Epithelial cell of prostate (primary cell): ENCODE measurements around the gene USP6.
"Not testable (repeated sequence)": the region's sequence is repeated elsewhere in the genome, so short reads cannot be mapped to it uniquely, and the experiment has no call there.

Source experiments
- DNase-seq: peaks from one replicate; pipeline ENCODE4 v3.0.0-alpha.2; 2011; ENCODE audit warnings: low read depth, low spot score
- H3K27ac ChIP-seq: fragments of 450-650 bp; 2 replicates; pipeline ENCODE4 v1.5.1; 2017; ENCODE audit warnings: mild to moderate bottlenecking

Gene USP6

DNA sequence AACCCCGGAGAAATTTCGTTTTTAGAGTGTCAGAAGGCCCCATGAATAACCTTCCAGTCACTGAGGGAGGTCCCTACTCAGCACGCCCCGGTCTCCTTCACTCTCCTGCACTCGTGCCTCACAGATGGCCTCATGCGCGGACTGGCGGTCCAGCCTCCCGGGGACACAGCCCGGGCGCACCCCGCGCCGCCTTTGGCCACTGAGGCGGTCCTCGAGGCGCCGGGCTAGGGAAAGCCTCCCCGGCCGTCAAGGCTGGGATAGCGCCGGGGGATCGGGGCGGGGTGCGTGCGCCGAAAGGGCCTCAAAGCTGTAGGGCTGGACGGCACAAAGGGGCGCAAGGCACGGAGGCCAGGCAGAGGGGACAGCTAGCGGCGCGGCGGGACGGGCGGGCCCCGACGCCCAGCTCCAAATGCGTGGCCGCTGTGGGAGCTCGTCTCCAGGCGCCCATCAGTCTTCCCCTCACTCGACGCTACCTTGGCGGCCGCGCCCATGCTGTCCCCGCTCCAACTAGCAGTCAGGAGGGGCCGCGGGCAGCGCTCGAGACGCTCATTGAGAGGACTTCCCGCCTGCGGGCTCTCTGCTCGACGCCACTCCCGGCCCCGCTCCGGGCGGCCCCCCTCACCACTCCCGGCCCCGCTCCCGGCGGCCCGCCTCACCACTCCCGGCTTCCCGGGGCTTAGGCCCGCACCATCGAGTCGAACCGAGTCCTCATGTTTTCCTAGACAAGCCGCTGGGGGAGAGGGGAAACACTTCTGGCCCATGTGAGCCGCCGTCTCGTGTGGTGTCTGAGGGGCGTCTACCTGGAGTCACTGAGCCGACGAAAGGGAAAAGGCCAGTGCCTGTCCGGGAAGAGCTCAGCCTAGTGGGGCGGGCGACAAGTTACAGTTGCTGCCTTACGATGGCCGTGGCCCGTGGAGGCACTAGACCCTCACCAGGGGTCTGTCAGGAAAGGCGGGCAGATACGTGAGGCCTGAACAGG is at the start of gene USP6:
USP6 (plus strand) TSS at position 360 of the 979 bp plus-strand sequence. CDS start 14,336 bp downstream, outside the sequence.
- DNase-seq: no peak

DNA sequence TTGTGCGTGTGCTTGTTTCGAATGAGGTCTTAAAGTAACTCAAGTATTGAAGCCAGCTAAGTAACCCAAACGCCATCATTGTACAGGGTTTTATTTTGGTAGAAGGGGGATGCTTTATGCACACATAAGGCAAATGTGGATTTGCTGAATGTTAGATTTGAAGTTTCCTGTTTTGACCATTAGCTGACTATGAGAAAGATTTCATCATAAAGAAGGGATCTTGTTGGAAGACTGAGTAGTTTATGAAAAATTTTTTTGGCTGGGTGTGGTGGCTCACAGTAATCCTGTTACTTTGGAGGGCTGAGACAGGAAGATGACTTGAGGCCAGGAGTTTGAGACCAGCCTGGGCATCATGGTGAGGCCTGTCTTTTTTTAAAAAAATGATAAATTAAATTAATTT is 47.6 kb upstream of the USP6 start:
- H3K27ac ChIP-seq: no peak overlapping the region
- DNase-seq: no peak

More for the DNA sequence above, at the start of gene USP6:
- no peak within 1 kb of the TSS for H3K27ac ChIP-seq

DNA sequence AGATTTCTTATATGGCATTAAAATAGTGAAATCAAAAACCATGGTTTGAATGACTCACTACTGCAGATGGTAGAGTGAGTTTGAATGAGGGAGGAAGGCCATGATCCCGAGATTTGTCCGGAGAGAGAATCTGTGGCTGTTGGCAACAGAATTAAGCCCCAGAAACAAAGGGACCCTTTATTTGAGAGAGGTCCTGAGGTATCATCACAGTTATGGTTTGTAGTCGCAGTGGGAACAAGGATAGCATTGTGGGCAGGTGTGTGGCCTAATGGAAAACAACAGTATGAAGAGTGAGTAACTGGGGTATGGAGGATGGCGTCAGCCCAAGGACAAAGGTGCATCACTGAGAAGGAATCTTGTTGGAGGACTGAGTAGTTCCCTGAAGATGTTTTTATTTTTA is 46.1 kb upstream of the USP6 start:
- peak overlapping the region; percentile 57 for H3K27ac ChIP-seq
- DNase-seq: peak; percentile 26

DNA sequence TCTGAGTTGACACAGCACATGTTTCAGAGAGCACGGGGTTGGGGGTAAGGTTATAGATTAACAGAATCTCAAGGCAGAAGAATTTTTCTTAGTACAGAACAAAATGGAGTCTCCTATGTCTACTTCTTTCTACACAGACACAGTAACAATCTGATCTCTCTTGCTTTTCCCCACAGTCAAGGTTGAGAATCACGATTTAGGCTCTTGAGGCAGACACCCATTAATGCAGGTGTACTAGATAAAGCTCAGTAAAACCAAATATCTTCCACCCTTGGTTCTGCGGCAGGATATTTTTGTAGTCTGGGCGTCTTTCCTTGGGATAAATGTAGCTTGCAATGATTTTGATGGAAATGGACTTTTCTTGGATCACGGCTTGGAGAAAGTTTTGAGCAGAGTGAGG is 40.4 kb upstream of the USP6 start:
- not testable (repeated sequence) for DNase-seq
- peak overlapping the region; percentile 20 for H3K27ac ChIP-seq

DNA sequence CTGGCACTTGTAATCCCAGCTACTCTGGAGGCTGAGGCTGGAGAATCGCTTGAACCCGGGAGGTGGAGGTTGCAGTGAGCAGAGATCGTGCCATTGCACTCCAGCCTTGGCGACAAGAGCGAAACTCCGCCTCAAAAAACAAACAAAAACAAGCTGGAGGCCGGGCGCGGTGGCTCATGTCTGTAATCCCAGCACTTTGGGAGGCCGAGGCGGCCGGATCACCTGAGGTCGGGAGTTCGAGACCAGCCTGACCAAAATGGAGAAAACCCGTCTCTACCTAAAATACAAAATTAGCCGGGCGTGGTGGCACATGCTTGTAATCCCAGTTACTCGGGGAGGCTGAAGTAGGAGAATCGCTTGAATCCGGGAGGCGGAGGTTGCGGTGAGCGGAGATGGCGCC is 38.6 kb upstream of the USP6 start:
- H3K27ac ChIP-seq, DNase-seq: not testable (repeated sequence)

DNA sequence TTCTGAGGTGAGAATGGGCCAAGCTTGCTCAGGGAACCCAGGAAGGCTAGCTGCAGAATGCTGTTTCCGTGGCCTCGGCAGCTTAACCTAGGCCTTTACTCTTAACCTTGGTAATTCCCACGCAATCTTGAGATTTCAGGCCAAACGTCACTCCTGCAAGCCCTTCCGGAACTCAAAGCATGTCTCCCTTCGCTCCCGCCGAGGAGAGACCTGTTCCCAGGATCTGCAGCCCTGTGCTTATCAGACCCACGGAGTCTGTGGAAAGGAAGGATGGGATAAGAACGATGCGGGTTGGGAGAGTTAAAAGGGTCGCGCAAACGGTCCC is 38.1 kb upstream of the USP6 start:
- peak overlapping the region; percentile 10 for H3K27ac ChIP-seq
- DNase-seq: no peak

DNA sequence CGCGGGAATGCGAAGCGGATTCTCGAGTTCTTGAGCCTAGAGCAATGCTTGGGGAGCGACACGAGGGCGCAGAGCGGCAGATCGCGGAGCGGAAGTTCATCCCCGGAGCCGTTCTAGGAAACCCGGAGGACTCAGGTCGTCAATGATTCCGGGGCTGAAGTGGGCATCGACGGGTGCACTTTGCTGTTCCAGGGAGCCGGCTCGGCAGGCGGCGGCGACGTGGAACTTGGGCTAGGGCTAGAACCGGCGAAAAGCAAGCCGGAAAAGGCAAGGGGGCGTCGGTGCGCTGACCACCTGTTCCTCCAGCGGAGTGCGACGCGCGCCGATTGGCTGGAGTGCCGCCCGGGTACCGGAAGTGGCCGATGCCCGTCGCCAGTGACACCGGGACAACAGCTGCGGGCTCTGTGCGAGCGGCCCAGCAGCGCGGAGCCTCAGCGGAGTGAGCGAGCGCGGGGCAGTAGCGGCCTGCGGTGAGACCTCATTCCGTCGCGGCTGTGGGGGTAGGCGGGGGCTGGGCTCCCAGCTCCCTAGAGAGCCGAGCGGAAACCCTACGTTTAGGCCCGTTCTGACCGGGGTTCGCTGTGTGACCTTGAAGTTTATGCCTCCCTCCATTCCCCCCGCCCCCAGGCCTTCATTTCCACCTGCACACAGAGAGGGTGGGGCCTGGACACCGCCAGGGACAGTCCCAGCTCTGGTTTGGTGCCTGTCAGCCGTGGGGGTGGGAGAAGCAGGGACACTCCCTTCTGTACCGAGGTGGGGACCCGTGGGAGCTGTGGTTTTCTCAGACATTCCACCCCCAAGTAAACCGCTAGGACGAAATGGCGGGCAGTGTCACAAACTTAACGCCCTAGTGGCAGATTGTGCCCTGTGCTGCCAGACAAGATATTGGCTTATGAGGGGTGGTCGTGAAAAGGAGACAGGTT is 37.5 kb upstream of the USP6 start, which contains the start of gene ZFP3:
ZFP3 (plus strand) TSS at position 362 of the 923 bp plus-strand sequence. CDS start 13,038 bp downstream, outside the sequence.
- DNase-seq: peak; percentile 3
- peak within 1 kb of the TSS; percentile 10 for H3K27ac ChIP-seq

DNA sequence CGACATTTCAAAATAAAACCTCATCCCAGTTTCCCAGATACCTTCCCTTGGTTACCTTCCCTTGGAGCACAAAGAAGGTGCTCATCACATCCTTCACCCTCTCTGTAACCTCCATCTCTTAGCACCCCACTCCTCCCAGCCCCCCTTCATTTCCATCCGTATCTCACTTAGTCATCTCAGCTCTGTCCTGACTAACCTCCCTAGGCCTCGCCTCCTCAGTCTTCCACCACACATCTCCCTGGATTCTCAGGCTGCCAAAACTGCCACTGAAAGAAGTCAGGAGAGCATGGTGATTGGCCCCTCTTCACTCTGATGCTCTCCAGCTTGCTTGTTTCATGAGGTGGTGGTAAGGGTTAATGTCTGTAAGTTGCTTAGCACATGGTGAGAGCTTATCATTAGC is 35.2 kb upstream of the USP6 start:
- H3K27ac ChIP-seq: no peak overlapping the region
- DNase-seq: no peak

DNA sequence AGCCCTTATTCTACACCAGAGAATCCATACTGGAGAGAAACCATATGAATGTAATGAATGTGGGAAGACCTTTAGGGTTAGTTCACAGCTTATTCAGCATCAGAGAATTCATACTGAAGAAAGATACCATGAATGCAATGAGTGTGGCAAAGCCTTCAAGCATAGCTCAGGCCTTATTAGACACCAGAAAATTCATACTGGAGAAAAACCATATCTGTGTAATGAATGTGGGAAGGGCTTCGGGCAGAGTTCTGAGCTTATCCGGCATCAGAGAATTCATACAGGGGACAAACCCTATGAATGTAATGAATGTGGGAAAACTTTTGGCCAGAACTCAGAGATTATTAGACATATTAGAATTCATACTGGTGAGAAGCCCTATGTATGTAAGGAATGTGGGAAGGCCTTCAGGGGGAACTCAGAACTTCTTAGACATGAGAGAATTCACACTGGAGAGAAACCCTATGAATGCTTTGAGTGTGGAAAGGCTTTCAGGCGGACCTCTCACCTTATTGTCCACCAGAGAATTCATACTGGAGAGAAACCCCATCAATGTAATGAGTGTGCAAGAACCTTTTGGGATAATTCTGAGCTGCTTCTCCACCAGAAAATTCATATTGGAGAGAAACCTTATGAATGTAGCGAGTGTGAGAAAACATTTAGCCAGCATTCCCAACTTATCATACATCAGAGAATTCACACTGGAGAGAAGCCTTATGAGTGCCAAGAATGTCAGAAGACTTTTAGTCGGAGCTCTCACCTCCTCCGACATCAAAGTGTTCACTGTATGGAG is 23.4 kb upstream of the USP6 start:
- H3K27ac ChIP-seq: no peak overlapping the region
- no peak for DNase-seq

DNA sequence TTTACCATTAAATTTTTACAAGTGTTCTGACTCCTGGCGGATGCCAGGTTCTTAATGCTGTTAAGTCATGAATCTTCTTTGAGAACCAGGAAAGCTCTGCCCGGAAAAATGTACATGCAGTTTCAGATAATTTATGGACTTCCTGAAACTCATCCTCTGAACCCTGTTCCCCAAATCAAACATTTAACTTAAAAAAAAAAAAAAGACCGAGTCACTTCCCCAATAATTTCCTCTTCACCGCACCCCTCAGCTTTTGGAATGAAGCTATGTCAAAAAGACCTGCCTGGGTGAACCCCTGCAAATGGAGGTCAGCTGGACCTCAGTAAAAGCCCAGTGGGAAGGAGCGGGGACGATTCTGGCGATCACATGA is 19.1 kb upstream of the USP6 start:
- no peak overlapping the region for H3K27ac ChIP-seq
- DNase-seq: no peak

DNA sequence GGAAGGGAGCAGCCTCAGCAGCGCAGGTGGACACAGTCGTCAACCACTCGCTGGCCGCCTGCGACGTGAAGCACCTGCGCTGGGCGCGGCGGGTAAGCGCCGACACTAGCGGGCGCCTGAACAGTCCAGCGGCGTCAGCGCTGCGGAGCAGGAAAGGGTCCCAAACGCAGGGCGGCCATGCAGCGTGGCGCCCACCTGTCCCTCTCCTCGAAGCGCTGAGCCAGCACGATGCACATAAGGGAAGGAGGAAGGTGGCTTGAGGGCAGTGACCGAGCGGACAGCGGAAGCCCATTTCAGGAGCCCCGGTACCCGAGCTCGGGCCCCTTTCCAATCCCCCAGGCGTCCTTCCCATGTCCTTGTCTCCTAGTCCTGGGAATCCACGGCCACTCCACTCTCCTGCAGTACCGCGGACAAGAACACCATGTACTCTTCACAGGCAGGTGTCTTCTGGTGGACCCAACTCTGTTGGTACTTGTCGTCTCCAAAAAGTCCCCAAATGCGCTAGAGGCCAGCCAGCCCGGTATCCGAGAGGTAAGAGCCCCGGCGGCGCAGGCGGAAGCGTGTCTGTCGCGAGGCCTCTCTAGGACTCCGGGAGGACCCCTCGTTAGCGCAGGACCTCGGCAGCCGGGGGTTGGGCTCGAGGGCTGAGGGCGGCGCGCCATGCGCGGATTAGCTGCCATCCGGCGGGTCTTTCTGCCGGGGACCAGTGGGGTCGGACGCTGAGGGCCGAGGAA is 18.6 kb upstream of the USP6 start:
- DNase-seq: no peak
- H3K27ac ChIP-seq: no peak overlapping the region

DNA sequence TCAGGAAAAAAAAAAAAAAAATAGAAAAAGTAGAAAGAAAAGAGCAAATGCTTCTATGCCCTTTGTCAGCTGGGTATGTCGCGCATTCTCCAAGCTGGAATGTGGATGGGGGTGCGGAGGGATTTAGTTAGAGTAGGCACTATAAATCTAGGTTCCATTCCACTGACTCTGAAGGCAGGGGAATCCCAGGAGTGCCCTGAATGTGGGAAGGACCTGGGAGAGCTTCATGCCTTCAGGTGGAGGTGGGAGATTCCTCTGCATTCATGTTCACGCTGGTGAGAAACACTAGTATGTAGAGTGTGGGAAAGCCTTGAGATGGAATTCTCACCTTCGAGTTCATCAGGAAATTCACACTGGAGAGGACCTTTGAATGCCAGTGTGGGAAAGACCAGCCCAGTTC is 16.6 kb upstream of the USP6 start:
- DNase-seq: no peak
- H3K27ac ChIP-seq: no peak overlapping the region

DNA sequence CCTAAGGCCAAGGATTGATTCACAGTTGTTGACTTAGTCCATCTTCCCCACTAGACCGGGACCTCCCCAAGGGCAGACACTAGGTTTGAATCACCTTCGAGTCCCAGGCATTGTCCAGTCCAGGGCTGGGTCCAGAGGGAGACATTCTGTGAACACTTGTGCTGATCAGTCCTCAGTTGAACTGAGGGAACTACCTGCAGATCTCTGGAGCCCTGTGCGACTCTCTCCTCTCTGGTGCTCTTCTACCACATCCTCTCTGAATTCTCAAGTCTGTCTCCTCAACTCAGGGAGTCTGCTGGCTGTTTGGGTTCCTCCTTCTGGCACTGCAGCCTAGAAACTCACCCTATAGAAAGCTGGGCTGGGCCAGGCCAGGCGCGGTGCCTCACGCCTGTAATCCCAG is 15.0 kb upstream of the USP6 start:
- DNase-seq: no peak
- H3K27ac ChIP-seq: no peak overlapping the region

DNA sequence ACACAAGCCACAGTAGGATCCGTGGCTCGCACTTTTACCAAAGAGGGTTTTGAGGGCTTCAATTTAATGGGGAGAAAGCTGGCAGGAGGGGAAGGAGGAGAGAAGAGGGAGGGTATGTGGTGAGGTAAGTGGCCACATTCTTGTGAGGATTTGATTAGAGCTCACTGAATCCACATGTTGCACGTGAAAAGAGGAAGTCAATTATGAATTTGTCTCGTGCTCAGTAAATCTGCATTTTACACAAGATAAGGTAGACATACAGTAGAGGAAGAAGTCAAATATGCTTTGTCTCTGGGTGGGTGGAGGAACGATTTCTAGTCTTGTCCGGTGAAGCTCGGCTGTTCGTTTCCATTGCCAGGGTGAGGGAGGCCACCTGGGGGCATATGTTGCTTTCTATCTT is 5.0 kb upstream of the USP6 start:
- no peak for DNase-seq
- H3K27ac ChIP-seq: no peak overlapping the region

DNA sequence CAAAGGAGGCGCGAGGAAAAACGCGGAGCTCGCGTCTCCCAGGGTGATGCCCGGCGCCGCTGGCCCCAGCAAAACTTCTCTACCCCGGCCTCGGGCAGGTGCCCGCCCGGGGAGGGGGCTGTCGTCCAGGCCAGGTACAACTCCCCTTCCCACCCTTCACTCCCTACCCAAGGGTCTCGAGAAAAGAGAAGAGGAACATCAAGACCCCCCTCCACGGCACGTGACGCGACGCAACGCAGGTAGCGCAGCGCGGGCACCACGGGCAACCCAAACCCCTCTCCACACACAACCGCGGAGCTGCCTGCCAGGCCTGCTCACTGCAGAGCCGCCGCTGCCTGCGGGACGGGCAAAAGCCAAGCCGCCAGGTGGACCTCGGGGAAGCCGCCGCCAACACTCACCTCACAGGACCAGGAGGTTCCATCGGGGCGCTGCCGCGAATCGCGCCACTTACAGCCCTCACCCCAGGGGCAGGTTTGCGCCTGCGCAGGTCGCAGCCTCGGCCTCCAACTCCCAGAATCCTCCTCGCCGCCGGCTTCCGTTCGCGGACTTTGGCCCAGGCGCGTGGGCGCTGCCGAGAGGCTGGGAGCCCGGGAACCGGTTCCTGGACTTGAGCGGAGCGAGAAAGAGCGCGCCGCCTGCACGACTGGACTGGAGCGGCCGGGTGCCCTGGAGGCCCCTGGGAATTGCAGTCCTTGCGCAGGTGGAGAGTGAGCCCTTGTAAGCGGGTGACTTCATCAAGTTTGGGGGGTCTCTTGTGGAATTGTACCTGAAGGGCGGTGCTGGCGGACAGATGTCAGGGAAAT is 4.2 kb upstream of the USP6 start, which contains the start of gene ZNF232:
ZNF232 (minus strand) TSS at position 477 of the 803 bp plus-strand sequence; CDS start at position 421, 56 bp downstream.
- peak within 1 kb of the TSS; percentile 39 for H3K27ac ChIP-seq
- DNase-seq: peak; percentile 59

DNA sequence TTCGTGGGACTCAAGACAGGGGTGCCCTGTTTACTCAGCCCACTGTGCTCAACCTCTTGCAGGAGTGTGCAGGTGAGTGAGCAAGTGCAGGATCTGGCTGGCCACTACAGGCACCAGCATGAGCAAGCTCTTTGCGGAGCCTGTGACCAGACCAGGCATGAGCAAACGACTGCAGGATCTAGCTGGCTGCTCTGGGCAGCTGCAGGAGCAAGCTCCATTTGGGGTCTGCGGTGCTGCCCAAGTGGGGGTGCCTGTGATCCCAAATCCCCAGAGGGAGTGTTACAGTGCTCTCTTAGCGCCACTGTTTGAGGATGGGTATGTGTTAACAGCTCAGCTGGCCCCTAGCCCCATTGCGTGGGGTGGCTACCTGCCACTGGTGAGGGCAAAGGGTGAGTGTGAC is 2.4 kb downstream of the USP6 start:
- no peak overlapping the region for H3K27ac ChIP-seq
- no peak for DNase-seq

DNA sequence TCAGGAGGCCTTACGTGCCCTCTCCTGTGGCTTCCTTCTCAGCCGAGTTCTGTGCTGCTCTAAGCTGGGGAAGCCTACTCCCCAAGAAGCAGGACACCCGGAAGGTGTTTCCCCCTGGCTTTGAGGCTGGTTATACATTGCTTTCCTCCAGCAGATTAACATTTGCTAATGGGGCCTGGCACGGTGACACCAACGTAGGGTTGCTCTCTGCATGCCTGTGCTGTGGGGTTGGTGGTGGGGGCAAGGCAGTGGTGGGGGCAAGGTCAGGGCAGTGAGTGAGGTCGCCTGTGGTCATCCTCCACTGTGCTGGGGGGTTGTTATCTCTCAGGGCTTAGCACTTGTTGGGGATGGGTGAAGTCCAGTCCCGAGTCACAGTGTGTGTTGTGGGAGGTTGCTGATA is 4.2 kb downstream of the USP6 start:
- no peak for DNase-seq
- no peak overlapping the region for H3K27ac ChIP-seq

DNA sequence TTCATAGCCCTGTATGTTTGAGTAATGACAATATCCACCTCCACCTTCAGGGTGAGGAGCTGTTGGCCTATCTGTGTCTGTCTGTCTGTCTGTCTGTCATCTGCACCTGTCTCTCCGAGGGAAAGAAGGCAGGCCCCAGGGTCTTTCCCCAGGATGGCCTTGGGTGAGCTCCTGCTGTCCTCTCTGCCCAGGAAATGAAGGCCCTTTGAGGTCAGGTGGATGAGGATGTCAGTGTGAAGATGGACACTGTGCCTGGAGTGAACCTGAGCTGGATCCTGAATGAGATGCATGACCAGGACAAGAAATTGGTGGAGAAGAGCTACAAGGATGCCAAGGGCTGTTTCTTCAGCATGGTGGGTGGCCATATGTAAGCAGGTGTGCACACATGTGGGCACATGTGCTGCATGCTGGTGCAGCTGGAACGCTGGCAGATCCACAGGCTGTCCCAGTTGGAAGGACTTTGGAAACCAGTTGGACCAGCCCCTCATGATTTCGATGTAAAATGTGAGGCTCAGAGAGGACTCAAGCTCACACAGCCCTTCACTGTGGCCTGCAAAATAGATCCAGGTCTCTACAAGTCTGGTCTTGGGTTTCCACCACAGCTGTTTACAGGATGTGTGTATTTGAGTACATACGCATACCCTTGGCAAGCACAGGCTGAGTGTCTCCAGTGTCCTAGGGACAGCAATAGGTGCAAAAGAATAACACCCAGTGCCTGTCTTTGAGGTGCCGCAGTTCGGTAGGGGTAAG is 4.8 kb downstream of the USP6 start:
- DNase-seq, H3K27ac ChIP-seq: not testable (repeated sequence)
